Measurements from ENCODE around the gene BACE2. TPM values are rescaled to one million over a fixed set of nuclear protein-coding genes. Genes with fewer than 3 reads are reported as not detected.

The BACE2 gene
- total RNA-seq, 1 experiment from 2014 or later, result 23.2 TPM

- TF ChIP-seq POLR2A (IDR thresholded peaks at IDR 0.05; ENCODE audit: borderline replicate concordance, extremely low read depth, insufficient read depth, insufficient read length), result no peak
- no peak for TF ChIP-seq REST (IDR thresholded peaks at IDR 0.05; ENCODE audit: low read depth)
- TF ChIP-seq MAX (IDR thresholded peaks at IDR 0.05), result no peak
- TF ChIP-seq EGR1 (IDR thresholded peaks at IDR 0.05; ENCODE audit: low read depth), result no peak
Observed at GRCh38 chr21:41260428-41260827, 92.5 kb downstream of the BACE2 start (continued).

GRCh38 chr21:41267346-41267745 lies 99.4 kb downstream of the BACE2 start:
- H3K4me2 ChIP-seq (ENCODE audit: low read length), result no peak overlapping the region
- H2AFZ ChIP-seq (ENCODE audit: low read depth, low read length, poor library complexity, severe bottlenecking), result no peak overlapping the region
- no peak for DNase-seq (ENCODE audit: low read depth, low spot score)
- no peak overlapping the region for H3K4me3 ChIP-seq (replicated peaks in 1 of 2; ENCODE audit: low read depth in 1 of 2, low read length in 2 of 2)
- H3K79me2 ChIP-seq (ENCODE audit: insufficient read depth, low read length), result no peaks in the 10 kb centered on the region
- CTCF ChIA-PET, result interaction anchor here (2.2 kb wide), 1 partner anchor 16 kb away, joined by 9 read pairs; no protein-coding TSS in a partner anchor
- POLR2A ChIA-PET, result no interaction called here
- H3K9me2 ChIP-seq (ENCODE audit: insufficient read depth), result no peaks in the 10 kb centered on the region
- ATAC-seq, result no peak
- H3K9me3 ChIP-seq (ENCODE audit: control insufficient read depth in 1 of 2, insufficient read depth in 1 of 2, low read depth in 1 of 2, low read length in 2 of 2), result no peaks in the 10 kb centered on the region
- H3K27ac ChIP-seq (ENCODE audit: low read depth, low read length), result no peak overlapping the region
- no peaks in the 10 kb centered on the region for H4K20me1 ChIP-seq (ENCODE audit: insufficient read depth)
- intact Hi-C loops (cut with micrococcal nuclease), result no loop called here
- H3K36me3 ChIP-seq (ENCODE audit: control insufficient read depth in 1 of 2, insufficient read depth in 2 of 2, low read length in 2 of 2), result no peaks in the 10 kb centered on the region
- no peak for TF ChIP-seq FOSL1 (IDR thresholded peaks at IDR 0.05; ENCODE audit: low read depth)
- TF ChIP-seq CEBPB (IDR thresholded peaks at IDR 0.05; ENCODE audit: low read depth), result no peak
- TF ChIP-seq ZNF274 (IDR thresholded peaks at IDR 0.05; ENCODE audit: low read depth, low read length), result no peak
- no peak for TF ChIP-seq POLR2A (IDR thresholded peaks at IDR 0.05; ENCODE audit: borderline replicate concordance, extremely low read depth, insufficient read depth, insufficient read length)
- TF ChIP-seq POLR2AphosphoS5 (IDR thresholded peaks at IDR 0.05; ENCODE audit: low read depth, low read length), result no peak
- no peak for TF ChIP-seq ELF1 (IDR thresholded peaks at IDR 0.05; ENCODE audit: borderline replicate concordance, low read depth)
- TF ChIP-seq EZH2phosphoT487 (IDR thresholded peaks at IDR 0.05; ENCODE audit: borderline replicate concordance), result no peak
- no peak for TF ChIP-seq ZBTB33 (IDR thresholded peaks at IDR 0.05; ENCODE audit: extremely low read depth, insufficient replicate concordance, low read length)
- TF ChIP-seq EGR1 (IDR thresholded peaks at IDR 0.05; ENCODE audit: low read depth), result no peak
- TF ChIP-seq SIN3A (IDR thresholded peaks at IDR 0.05; ENCODE audit: low read depth), result no peak
- TF ChIP-seq SP1 (IDR thresholded peaks at IDR 0.05; ENCODE audit: low read depth), result no peak
- no peak for TF ChIP-seq SRF (IDR thresholded peaks at IDR 0.05; ENCODE audit: low read depth)
- no peak for TF ChIP-seq RAD21 (IDR thresholded peaks at IDR 0.05; ENCODE audit: low read depth)
- TF ChIP-seq CBX3 (IDR thresholded peaks at IDR 0.05; ENCODE audit: low read depth), result no peak
- no peak for TF ChIP-seq MAX (IDR thresholded peaks at IDR 0.05)
- H3K9ac ChIP-seq (ENCODE audit: low read length), result no peak overlapping the region
- H3K27me3 ChIP-seq (ENCODE audit: insufficient read depth, low read length), result no peaks in the 10 kb centered on the region
- H3K4me1 ChIP-seq (ENCODE audit: control insufficient read depth in 1 of 2, insufficient read depth in 2 of 2, low read length in 2 of 2), result no peaks in the 10 kb centered on the region
- RAD21 ChIA-PET (ENCODE audit: low non-redundant PET in 1 of 2, low total read pairs in 2 of 2, uncharacterized antibody in 2 of 2, unreplicated experiment in 2 of 2), result no interaction called here
- no TSS peak for BruUV-seq (replicated peaks)

Measured in HCT116 (cell line).